KMS-11 (cell line): ENCODE measurements around the gene ZNF735.
"Not testable (repeated sequence)": the region's sequence is repeated elsewhere in the genome, so short reads cannot be mapped to it uniquely, and the experiment has no call there.

Source experiments
- H2AFZ ChIP-seq: fragments of 200-600 bp; sonication (generic); 2 replicates; pipeline ENCODE4 v1.6.1; 2016; ENCODE audit warnings: antibody characterized with exemption, mixed run types, low read depth
- H3K27ac ChIP-seq: fragments of 200-600 bp; sonication (generic); 2 replicates; pipeline ENCODE4 v1.6.1; 2016; ENCODE audit warnings: mild to moderate bottlenecking, mixed run types
- H3K27me3 ChIP-seq: fragments of 200-600 bp; sonication (generic); 2 replicates; pipeline ENCODE4 v1.6.1; 2017; ENCODE audit warnings: mild to moderate bottlenecking, low read depth, mixed run types, moderate library complexity; ENCODE audit not compliant: insufficient read depth
- H3K36me3 ChIP-seq: fragments of 200-600 bp; sonication (generic); 2 replicates; pipeline ENCODE4 v1.6.1; 2017; ENCODE audit warnings: mild to moderate bottlenecking, mixed run types; ENCODE audit not compliant: insufficient read depth
- H3K4me1 ChIP-seq: fragments of 200-600 bp; sonication (generic); 2 replicates; pipeline ENCODE4 v1.6.1; 2016; ENCODE audit warnings: mild to moderate bottlenecking, low read depth, mixed run types; ENCODE audit not compliant: poor library complexity, severe bottlenecking
- H3K4me2 ChIP-seq: fragments of 200-600 bp; sonication (generic); 2 replicates; pipeline ENCODE4 v1.7.0; 2016; ENCODE audit warnings: mild to moderate bottlenecking, mixed run types
- H3K4me3 ChIP-seq: fragments of 200-600 bp; sonication (generic); IDR thresholded peaks from 2 replicates; pipeline ENCODE4 v1.6.1; 2017; ENCODE audit warnings: low read depth, low read length, mixed read lengths; ENCODE audit not compliant: insufficient read depth
- H3K79me2 ChIP-seq: fragments of 200-600 bp; sonication (generic); 2 replicates; pipeline ENCODE4 v1.6.1; 2016; ENCODE audit warnings: low read depth, mixed run types; ENCODE audit not compliant: insufficient read depth
- H3K9ac ChIP-seq: fragments of 200-600 bp; sonication (generic); 2 replicates; pipeline ENCODE4 v1.6.1; 2016; ENCODE audit warnings: mild to moderate bottlenecking, mixed run types
- H4K20me1 ChIP-seq: fragments of 200-600 bp; sonication (generic); 2 replicates; pipeline ENCODE4 v1.6.1; 2016; ENCODE audit warnings: mild to moderate bottlenecking, mixed run types; ENCODE audit not compliant: insufficient read depth
- CTCF ChIP-seq: fragments of 200-600 bp; sonication (generic); conservative IDR thresholded peaks from 2 replicates; pipeline ENCODE4 v1.6.1; 2017; ENCODE audit warnings: low read depth, mild to moderate bottlenecking, antibody characterized with exemption, low read length, moderate library complexity, mixed read lengths

The ZNF735 gene

DNA sequence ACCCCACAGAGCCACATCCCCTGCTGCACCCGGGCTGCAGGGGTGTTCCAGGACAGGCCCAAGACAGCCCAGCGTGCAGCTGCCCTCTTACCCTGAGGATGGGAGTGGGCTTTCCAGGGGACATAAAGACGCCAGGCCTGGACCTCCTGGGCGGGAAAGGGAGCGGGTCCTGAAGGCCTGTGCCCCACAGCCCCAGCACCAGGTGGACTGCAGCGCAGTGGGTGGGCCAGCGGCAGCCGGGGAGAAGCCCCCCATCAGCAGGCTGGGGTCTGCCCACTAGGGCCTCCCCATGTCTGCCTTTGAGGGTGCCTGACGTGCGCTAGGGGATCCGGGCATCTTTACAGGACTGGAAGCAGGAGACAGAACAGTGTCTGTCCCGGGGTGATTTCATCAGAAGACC lies 22.6 kb upstream of the ZNF735 start:
- Histone ChIP-seq H3K36me3 (no peaks in the 10 kb centered on the region), H3K4me3 (no peak overlapping the region), H3K4me2 (no peak overlapping the region), H3K27me3 (no peaks in the 10 kb centered on the region), H3K79me2 (no peaks in the 10 kb centered on the region), H3K4me1 (no peaks in the 10 kb centered on the region), H2AFZ (no peak overlapping the region), H4K20me1 (no peaks in the 10 kb centered on the region), H3K9ac (no peak overlapping the region), H3K27ac (no peak overlapping the region)
- no peak for TF ChIP-seq CTCF

- Histone ChIP-seq H3K4me2 (no peak overlapping the region), H2AFZ (no peak overlapping the region), H4K20me1 (no peaks in the 10 kb centered on the region), H3K27me3 (no peaks in the 10 kb centered on the region), H3K9ac (no peak overlapping the region), H3K27ac (no peak overlapping the region), H3K79me2 (no peaks in the 10 kb centered on the region), H3K36me3 (no peaks in the 10 kb centered on the region), H3K4me1 (no peaks in the 10 kb centered on the region), H3K4me3 (no peak overlapping the region)
- no peak for TF ChIP-seq CTCF
Observed at GRCh38 chr7:64187408-64187807, 19.6 kb upstream of the ZNF735 start.

- no peaks in the 10 kb centered on the region for H3K4me1 ChIP-seq
- no peak overlapping the region for H3K9ac ChIP-seq
- H3K4me3 ChIP-seq, result no peak overlapping the region
- no peaks in the 10 kb centered on the region for H3K36me3 ChIP-seq
- TF ChIP-seq CTCF, result no peak
- no peak overlapping the region for H2AFZ ChIP-seq
- no peaks in the 10 kb centered on the region for H4K20me1 ChIP-seq
- no peaks in the 10 kb centered on the region for H3K27me3 ChIP-seq
- no peaks in the 10 kb centered on the region for H3K79me2 ChIP-seq
- no peak overlapping the region for H3K4me2 ChIP-seq
- no peak overlapping the region for H3K27ac ChIP-seq
Observed at GRCh38 chr7:64192148-64192704, 14.8 kb upstream of the ZNF735 start.

- Histone ChIP-seq H3K4me3 (no peak overlapping the region), H3K4me1 (no peaks in the 10 kb centered on the region), H3K9ac (no peak overlapping the region), H4K20me1 (no peaks in the 10 kb centered on the region), H3K36me3 (no peaks in the 10 kb centered on the region), H3K4me2 (no peak overlapping the region), H3K27ac (no peak overlapping the region), H3K27me3 (no peaks in the 10 kb centered on the region), H3K79me2 (no peaks in the 10 kb centered on the region), H2AFZ (no peak overlapping the region)
- no peak for TF ChIP-seq CTCF
Observed at GRCh38 chr7:64192775-64193174, 14.2 kb upstream of the ZNF735 start.

GRCh38 chr7:64219710-64220298 lies 12.8 kb downstream of the ZNF735 start:
- not testable (repeated sequence) for H3K27ac ChIP-seq, H2AFZ ChIP-seq, H3K4me3 ChIP-seq, H3K36me3 ChIP-seq, H4K20me1 ChIP-seq, H3K4me1 ChIP-seq, H3K4me2 ChIP-seq, H3K27me3 ChIP-seq, H3K9ac ChIP-seq, H3K79me2 ChIP-seq
